SK-N-SH (cell line): ENCODE data around the gene FAM228B. TPM values are rescaled to one million over a fixed set of nuclear protein-coding genes. Genes with fewer than 3 reads are reported as not detected.

Experiments used
- CTCF ChIA-PET: fragments of 300-600, 350-600 bp; formaldehyde crosslinking; extraction: SDS; loops from one replicate; lab custom pipeline; 2021; lab: Yijun Ruan, JAX
- POLR2A ChIA-PET: fragments of 350-600 bp; sonication (Branson Sonifier 250); formaldehyde crosslinking; extraction: SDS; loops from one replicate; lab custom pipeline; 2020; ENCODE audit warnings: antibody characterized with exemption, inconsistent platforms; lab: Yijun Ruan, JAX
- DNase-seq: peaks from one replicate; pipeline ENCODE4 v3.0.0; 2012
- H2AFZ ChIP-seq: fragments of 200-600 bp; sonication (generic); 2 replicates; pipeline ENCODE4 v1.8.1; 2016; ENCODE audit warnings: antibody characterized with exemption, mild to moderate bottlenecking, low read depth
- H3F3A ChIP-seq: fragments of 200-600 bp; sonication (generic); replicated peaks from 2 replicates; pipeline ENCODE3; 2016; ENCODE audit warnings: antibody characterized with exemption, mild to moderate bottlenecking; ENCODE audit not compliant: insufficient read depth
- H3K27ac ChIP-seq, 2 experiments: fragments of 200-500 bp in 1 of 2; fragments of 200-600 bp in 1 of 2; sonication (Bioruptor generic) in 1 of 2; sonication (generic), shearing (Covaris generic) in 1 of 2; 2 replicates each; pipeline versions ENCODE4 v1.5.1 to v1.6.1; 2014 to 2016; ENCODE audit warnings: low read depth in 2 of 2, inconsistent platforms in 1 of 2, low read length in 1 of 2, mild to moderate bottlenecking in 1 of 2, mixed read lengths in 1 of 2
- H3K27me3 ChIP-seq: fragments of 200-600 bp; sonication (generic), shearing (Covaris generic); 2 replicates; pipeline ENCODE4 v1.6.1; 2016; ENCODE audit warnings: mixed run types; ENCODE audit not compliant: insufficient read depth
- H3K36me3 ChIP-seq, 2 experiments: fragments of 200-500 bp in 1 of 2; fragments of 200-600 bp in 1 of 2; sonication (Bioruptor generic) in 1 of 2; sonication (generic) in 1 of 2; replicated peaks in 1 of 2; 2 replicates each; pipeline versions ENCODE3 to v1.5.1; 2014 to 2016; ENCODE audit warnings: low read length in 1 of 2, mild to moderate bottlenecking in 1 of 2; ENCODE audit not compliant: insufficient read depth in 2 of 2, control insufficient read depth in 1 of 2
- H3K4me1 ChIP-seq, 2 experiments: fragments of 200-500 bp in 1 of 2; fragments of 200-600 bp in 1 of 2; sonication (Bioruptor generic) in 1 of 2; sonication (generic), shearing (Covaris generic) in 1 of 2; 2 replicates each; pipeline versions ENCODE4 v1.5.1 to v1.6.1; 2014 to 2016; ENCODE audit warnings: low read depth in 1 of 2, low read length in 1 of 2, mixed run types in 1 of 2; ENCODE audit not compliant: insufficient read depth in 2 of 2, control insufficient read depth in 1 of 2
- H3K4me2 ChIP-seq: fragments of 200-600 bp; sonication (generic), shearing (Covaris generic); 2 replicates; pipeline ENCODE4 v1.6.1; 2017; ENCODE audit warnings: mixed run types
- H3K4me3 ChIP-seq, 2 experiments: fragments of 200-500 bp in 1 of 2; fragments of 200-600 bp in 1 of 2; sonication (Bioruptor generic) in 1 of 2; sonication (generic), shearing (Covaris generic) in 1 of 2; 2 replicates each; pipeline versions ENCODE4 v1.5.1 to v1.8.1; 2014 to 2016; ENCODE audit warnings: low read depth in 2 of 2, inconsistent platforms in 1 of 2, low read length in 1 of 2, mild to moderate bottlenecking in 1 of 2, mixed read lengths in 1 of 2, moderate library complexity in 1 of 2
- H3K79me2 ChIP-seq: fragments of 200-600 bp; sonication (generic); 2 replicates; pipeline ENCODE4 v1.8.1; 2017; ENCODE audit warnings: mild to moderate bottlenecking; ENCODE audit not compliant: insufficient read depth
- H3K9ac ChIP-seq: fragments of 200-600 bp; sonication (generic); 2 replicates; pipeline ENCODE4 v1.6.1; 2017; ENCODE audit warnings: mixed run types
- H3K9me2 ChIP-seq: fragments of 200-600 bp; sonication (generic); 2 replicates; pipeline ENCODE4 v1.6.1; 2017; ENCODE audit warnings: mixed run types
- H3K9me3 ChIP-seq: fragments of 200-600 bp; sonication (generic); 2 replicates; pipeline ENCODE4 v1.6.1; 2017; ENCODE audit warnings: mixed run types, mild to moderate bottlenecking, moderate library complexity
- H4K20me1 ChIP-seq: fragments of 200-600 bp; sonication (generic); 2 replicates; pipeline ENCODE4 v1.6.1; 2017; ENCODE audit warnings: mild to moderate bottlenecking, mixed run types; ENCODE audit not compliant: insufficient read depth
- ELF1 ChIP-seq: IDR thresholded peaks from 2 replicates; pipeline ENCODE4 v1.4.0; 2012
- EP300 ChIP-seq, 2 experiments: IDR thresholded peaks; 2 replicates each; pipeline versions ENCODE4 v1.4.0 to v1.6.1; 2012; ENCODE audit warnings: borderline replicate concordance in 1 of 2, low read depth in 1 of 2, low read length in 1 of 2
- EZH2phosphoT487 ChIP-seq: fragments of 200-600 bp; sonication (generic); IDR thresholded peaks from 2 replicates; pipeline ENCODE4 v1.6.1; 2017; ENCODE audit warnings: low read depth, mixed run types, mild to moderate bottlenecking, antibody characterized with exemption, moderate library complexity, borderline replicate concordance
- FOXM1 ChIP-seq: IDR thresholded peaks from 2 replicates; pipeline ENCODE4 v1.4.0; 2012; ENCODE audit warnings: low read depth, mild to moderate bottlenecking
- IRF3 ChIP-seq: fragments of 150-350 bp; IDR thresholded peaks from 2 replicates; pipeline ENCODE4 v1.6.1; 2016; ENCODE audit warnings: mild to moderate bottlenecking, low read depth, low read length
- JUND ChIP-seq: IDR thresholded peaks from 2 replicates; pipeline ENCODE4 v1.4.0; 2012
- MAX ChIP-seq: IDR thresholded peaks from 2 replicates; pipeline ENCODE4 v1.4.0; 2012; ENCODE audit warnings: low read depth
- MEF2A ChIP-seq: IDR thresholded peaks from 2 replicates; pipeline ENCODE4 v1.4.0; 2012; ENCODE audit warnings: low read depth, borderline replicate concordance
- MXI1 ChIP-seq: IDR thresholded peaks from 2 replicates; pipeline ENCODE4 v1.6.1; 2012; ENCODE audit warnings: mild to moderate bottlenecking, low read depth, low read length, improper control_type of control experiment
- NFIC ChIP-seq: IDR thresholded peaks from 2 replicates; pipeline ENCODE4 v1.4.0; 2012; ENCODE audit warnings: borderline replicate concordance
- POLR2AphosphoS5 ChIP-seq: IDR thresholded peaks from 2 replicates; pipeline ENCODE4 v1.6.1; 2012; ENCODE audit warnings: low read depth, low read length
- RAD21 ChIP-seq: IDR thresholded peaks from 2 replicates; pipeline ENCODE4 v1.6.1; 2012; ENCODE audit warnings: mild to moderate bottlenecking, low read length
- RCOR1 ChIP-seq: fragments of 150-350 bp; IDR thresholded peaks from 2 replicates; pipeline ENCODE4 v1.6.1; 2017; ENCODE audit warnings: antibody characterized with exemption, low read length
- RFX5 ChIP-seq: IDR thresholded peaks from 2 replicates; pipeline ENCODE4 v1.6.1; 2012; ENCODE audit warnings: mild to moderate bottlenecking, improper control_type of control experiment, low read length
- SMC3 ChIP-seq: IDR thresholded peaks from 2 replicates; pipeline ENCODE4 v1.6.1; 2012; ENCODE audit warnings: low read depth, low read length, improper control_type of control experiment
- TCF12 ChIP-seq: IDR thresholded peaks from 2 replicates; pipeline ENCODE4 v1.4.0; 2012
- WGBS: methylation state at CpG from one replicate; pipeline ENCODE4 v1.1.6; 2017; ENCODE audit warnings: low lambda C conversion rate; 5-methylcytosine and 5-hydroxymethylcytosine counted together
- polyA plus RNA-seq, 3 experiments: library from polyadenylated mRNA; depleted of rRNA; stranded (reverse); fragments of >200 nt; gene quantifications; 2 replicates each; pipeline ENCODE4 v1.2.3, GENCODE V29; 2012

FAM228B gene
- polyA plus RNA-seq, 1 of the 3 experiments (the other 2 are of a cell fraction): 5.3 TPM

- Histone ChIP-seq H3K4me3 (no peak overlapping the region), H3F3A (no peaks in the 10 kb centered on the region), H3K36me3 (peaks cover 1 to 42% of the 10 kb centered on the region in 2 experiments), H3K9ac (no peak overlapping the region), H3K9me3 (no peaks in the 10 kb centered on the region), H2AFZ (no peak overlapping the region), H3K9me2 (no peaks in the 10 kb centered on the region), H3K4me2 (no peak overlapping the region), H3K27me3 (no peaks in the 10 kb centered on the region), H3K27ac (no peak overlapping the region), H4K20me1 (no peaks in the 10 kb centered on the region), H3K79me2 (no peaks in the 10 kb centered on the region), H3K4me1 (no peaks in the 10 kb centered on the region)
- ChIA-PET POLR2A (no interaction called here), CTCF (interaction anchor here (1.2 kb wide), 1 partner anchor 33 kb away, joined by 3 read pairs; the partner anchor contains the start of gene FAM228A)
- no peak for DNase-seq
- no peak for TF ChIP-seq IRF3
- WGBS: 93% methylated on average over 16 of the region's 16 CpGs
Observed at GRCh38 chr2:24208490-24208889, 85.2 kb downstream of the FAM228B start.

GRCh38 chr2:24209389-24210105, 86.3 kb downstream of the FAM228B start:
- POLR2A ChIA-PET: no interaction called here
- no peak for TF ChIP-seq RAD21
- no peak for TF ChIP-seq ELF1
- no peak for TF ChIP-seq FOXM1
- no peak for TF ChIP-seq JUND
- no peak for TF ChIP-seq EZH2phosphoT487
- no peak for TF ChIP-seq EP300 (IDR thresholded peaks at IDR 0.05; ENCODE audit: borderline replicate concordance in 1 of 2, low read depth in 1 of 2, low read length in 1 of 2)
- no peak for TF ChIP-seq SMC3
- TF ChIP-seq TCF12: no peak
- no peak for TF ChIP-seq POLR2AphosphoS5
- no peak for TF ChIP-seq MAX
- no peak for TF ChIP-seq RCOR1
- no peak for TF ChIP-seq RFX5
- no peak for TF ChIP-seq NFIC
- TF ChIP-seq MEF2A: no peak
- no peak for TF ChIP-seq MXI1

More at GRCh38 chr2:24209389-24210105, 86.3 kb downstream of the FAM228B start:
- Histone ChIP-seq H3K27me3 (no peaks in the 10 kb centered on the region), H3F3A (no peaks in the 10 kb centered on the region), H3K4me3 (no peak overlapping the region), H3K27ac (no peak overlapping the region), H3K79me2 (no peaks in the 10 kb centered on the region), H3K9me2 (no peaks in the 10 kb centered on the region), H3K9me3 (no peaks in the 10 kb centered on the region), H3K36me3 (peaks cover 12 to 35% of the 10 kb centered on the region in 2 experiments), H4K20me1 (no peaks in the 10 kb centered on the region), H3K9ac (no peak overlapping the region), H3K4me1 (no peaks in the 10 kb centered on the region), H3K4me2 (no peak overlapping the region), H2AFZ (no peak overlapping the region)
- DNase-seq: no peak
- CTCF ChIA-PET: interaction anchor here (0.8 kb wide), 1 partner anchor 11 kb away, joined by 3 read pairs; no protein-coding TSS in a partner anchor
- 90% methylated on average over 16 of the region's 17 CpGs for WGBS
